GM19043 (cell line): ENCODE measurements around the gene IER5L.
"Not testable (repeated sequence)": the region's sequence is repeated elsewhere in the genome, so short reads cannot be mapped to it uniquely, and the experiment has no call there.

Source experiments
- ATAC-seq: cut with Tn5 transposase; IDR thresholded peaks from one replicate; pipeline ENCODE4 v1.9.1; 2021; ENCODE audit warnings: low read depth; ENCODE audit not compliant: unreplicated experiment

IER5L gene

DNA sequence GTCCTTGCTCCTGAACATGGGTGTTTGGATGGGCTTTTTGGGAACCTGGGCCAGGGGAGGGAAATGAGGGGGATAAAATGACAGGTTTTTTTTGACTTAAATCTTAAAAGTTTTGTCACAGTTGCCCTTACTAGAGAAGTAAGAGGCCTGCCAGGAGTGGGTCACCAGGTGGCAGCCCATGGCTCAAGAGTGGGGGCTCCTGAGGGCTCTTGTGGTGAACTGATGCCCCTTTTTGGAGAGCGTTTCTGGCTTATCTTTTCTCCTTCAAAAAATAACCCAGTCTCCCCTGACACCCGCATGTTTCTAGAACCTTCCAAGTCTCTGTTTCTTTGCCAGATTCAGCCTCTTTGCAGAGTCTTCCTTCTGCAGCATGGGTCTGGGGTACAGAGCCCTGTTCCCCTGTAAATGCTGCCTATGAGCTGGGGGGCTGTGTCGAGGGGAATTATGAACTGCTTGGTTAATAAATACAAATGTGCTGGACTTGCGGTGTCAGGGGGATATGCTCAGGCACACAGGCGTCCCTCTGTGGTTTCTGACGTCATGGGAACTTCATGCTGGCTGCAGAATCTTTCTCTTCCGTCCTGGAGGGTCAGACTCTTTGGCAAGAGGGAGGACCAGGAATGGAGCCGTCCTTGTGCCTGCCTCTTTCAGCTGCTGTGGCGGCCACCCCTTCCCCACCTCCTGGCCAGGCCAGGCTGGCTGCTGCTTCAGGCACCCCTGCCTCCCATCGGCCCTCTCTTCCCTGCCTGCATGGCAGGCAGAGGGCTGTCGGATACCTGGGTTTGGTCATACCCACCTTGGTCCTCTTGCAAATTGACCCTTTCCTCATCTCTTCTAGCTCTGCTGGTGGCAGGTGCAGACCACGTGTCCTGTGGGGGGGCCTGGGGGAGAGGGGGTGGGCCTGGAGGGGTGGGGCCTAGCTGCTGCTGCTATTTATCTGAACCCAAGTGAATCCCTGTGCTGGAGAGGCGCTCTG, 36.7 kb downstream of the IER5L start:
- peak; percentile 47 for ATAC-seq

GRCh38 chr9:129140397-129141065, 37.5 kb downstream of the IER5L start:
- peak; percentile 3 for ATAC-seq

GRCh38 chr9:129139993-129140396, 38.1 kb downstream of the IER5L start:
- ATAC-seq, result peak; percentile 48

DNA sequence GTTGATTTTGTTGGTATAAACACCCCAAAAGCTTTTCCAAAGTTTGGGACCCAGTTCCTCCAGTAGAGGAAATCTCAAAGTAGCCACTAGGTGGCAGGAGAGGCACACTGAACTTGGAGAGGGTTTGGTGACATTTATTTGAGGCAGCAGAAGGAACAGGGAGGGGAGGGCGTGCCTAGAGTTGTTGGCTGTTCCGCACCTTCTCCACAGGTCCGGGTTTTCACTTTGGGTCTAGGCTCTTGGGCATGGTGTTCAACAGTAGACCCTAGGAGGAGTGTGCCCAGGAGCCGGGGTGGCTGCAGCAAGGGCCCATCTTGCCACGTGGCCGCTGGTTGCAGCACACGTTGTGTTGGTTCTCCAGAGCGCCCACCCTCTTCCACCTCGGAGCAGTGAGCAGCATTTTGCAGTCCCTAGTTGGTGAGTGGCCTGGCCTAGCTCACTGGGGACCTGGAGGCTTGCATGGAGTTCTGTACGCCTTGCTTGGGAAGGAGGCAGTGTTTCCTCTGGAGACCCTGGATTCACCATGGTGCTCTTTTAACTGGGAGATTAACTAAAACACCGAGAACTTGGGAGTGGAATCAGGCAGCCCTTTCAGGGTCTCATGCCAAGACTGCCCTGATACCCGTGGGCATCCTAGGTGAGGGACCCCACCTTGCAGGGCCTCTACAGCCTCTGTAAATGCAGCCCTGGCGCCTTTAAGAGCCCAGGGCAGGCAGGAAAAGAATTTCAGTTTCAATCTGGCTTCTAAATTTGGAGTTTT, 38.6 kb downstream of the IER5L start:
- no peak for ATAC-seq

GRCh38 chr9:129138476-129139232, 39.4 kb downstream of the IER5L start:
- ATAC-seq, result no peak

DNA sequence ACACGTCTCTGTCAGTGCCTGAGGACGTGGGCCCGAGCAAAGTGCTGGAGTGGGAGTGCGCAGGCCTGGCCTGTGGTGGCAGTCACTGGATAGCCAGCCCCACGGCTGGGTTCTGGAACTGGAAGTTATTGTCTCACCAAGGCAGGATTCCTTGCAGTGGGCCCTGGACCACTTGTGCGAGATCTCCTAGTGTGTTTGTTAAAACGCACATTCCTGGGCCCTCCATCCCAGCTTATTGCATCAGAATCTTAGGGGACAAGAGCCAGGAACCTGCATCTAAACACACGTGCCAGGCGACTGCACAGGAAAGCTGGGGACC, 40.0 kb downstream of the IER5L start:
- no peak for ATAC-seq

DNA sequence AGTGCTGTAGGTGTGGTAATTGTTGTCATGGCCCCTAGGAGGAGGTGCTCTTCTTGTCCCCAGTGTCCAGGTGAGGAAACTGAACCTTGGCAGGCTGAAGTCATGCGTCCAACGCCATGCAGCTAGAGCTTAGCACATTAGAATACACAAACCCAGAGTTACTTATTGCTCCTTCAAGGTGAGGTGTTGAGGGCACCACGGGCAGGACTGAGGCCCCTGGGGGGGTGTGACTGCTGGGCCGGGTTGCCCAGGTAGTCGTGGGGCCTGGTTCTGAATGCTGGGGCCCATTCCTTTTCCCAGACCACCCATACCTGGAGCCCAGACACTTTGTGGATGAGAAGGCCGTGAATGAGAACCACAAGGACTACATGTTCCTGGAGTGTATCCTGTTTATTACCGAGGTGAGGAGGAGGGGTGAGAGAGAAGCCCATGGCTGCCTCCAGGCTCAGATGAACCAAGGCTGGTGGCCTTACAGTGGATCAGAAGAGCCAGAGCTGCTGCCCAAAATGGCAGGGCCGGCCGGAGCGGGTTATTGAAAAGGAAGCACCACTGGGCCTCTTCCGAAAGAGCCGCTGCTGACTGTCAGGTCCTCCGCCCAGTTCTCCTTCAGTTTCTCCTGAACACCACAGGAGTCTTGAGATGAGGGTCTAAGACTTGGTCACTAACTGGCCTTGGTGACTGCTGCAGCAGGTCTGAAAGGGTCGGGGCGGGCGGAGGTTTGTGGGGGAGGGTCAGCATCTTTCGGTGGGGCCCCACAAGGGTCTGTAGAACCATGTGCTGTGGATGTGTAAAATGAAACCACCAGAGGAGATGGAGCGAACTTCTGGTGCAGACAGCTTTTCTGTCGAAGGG, 40.5 kb downstream of the IER5L start:
- no peak for ATAC-seq

- ATAC-seq, result no peak
Measured at GRCh38 chr9:129136446-129137035, 41.5 kb downstream of the IER5L start.

- ATAC-seq, result no peak
Measured at GRCh38 chr9:129135476-129135875, 42.6 kb downstream of the IER5L start.

- no peak for ATAC-seq
Measured at GRCh38 chr9:129133082-129133481, 45.0 kb downstream of the IER5L start.

DNA sequence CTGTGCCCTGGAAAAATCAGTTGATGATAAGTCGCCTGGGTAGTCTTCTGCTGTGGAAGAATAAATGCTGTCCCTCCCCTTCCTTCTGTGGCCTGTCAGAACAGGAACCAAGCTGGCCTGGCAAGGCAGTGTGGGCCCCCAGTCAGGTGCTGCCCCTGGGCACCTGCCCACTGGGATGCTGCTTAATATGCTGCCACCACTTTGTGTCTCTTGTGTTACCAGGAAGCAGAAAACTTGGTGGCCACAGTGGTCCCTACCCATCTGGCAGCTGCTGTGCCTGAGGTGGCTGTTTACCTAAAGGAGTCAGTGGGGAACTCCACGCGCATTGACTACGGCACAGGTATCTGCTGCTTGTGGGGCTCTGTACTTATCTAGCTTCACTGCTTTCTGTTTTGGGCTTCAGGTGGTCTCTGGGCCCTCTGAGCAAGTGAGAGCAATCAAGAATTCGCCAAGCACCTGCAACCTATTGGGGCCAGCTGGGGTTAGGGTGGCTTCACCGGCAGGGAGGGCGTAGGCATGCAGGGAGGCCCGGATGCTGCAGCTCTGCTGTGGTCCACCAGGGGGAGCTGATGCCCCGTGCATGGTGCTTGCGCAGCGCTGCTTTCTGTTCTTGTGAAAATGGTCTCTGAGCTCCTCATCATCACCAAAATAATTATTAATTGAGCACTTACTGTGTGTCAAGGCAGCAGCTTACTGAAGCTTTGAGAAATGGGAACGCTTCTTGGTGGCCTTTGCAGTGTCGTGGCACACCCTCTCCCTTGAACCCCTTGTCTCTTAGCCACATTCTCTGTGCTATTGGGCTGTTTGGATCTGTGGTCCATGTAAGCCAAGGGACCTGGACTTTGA, 46.5 kb downstream of the IER5L start:
- no peak for ATAC-seq

DNA sequence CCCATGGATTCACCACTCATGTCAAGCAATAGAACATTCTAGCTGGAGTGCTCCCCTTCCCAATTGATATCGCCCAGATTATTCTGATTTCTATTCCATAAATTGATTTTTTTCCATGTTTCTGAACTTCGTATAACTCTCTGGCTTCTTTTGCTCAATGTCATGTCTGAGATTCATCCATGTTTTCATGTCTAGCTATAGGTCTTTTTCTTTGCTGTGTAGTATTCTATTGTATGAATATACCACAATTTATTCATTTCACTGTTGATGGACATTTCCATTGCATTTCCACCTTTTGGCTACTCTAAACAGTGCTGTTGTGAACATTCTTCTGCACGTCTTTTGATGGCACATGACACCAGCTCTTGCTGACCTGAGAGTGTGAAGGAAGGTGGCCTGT, 47.3 kb downstream of the IER5L start:
- no peak for ATAC-seq

DNA sequence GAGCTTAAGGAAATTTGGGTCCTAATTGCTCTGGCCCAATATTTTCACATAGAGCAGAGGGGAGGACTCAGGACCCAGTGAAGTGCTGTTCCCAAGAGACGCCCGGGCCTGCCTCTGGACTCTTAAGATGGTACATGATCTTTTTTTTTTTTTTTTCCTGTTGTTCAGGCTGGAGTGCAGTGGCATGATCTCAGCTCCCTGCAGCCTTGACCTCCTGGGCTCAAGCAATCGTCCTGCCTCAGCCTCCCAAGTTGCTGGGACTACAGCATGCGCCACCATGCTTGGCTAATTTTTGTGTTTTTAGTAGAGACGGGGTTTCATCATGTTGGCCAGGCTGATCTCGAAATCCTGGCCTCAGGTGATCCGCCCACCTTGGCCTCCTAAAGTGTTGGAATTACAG, 47.8 kb downstream of the IER5L start:
- ATAC-seq, result not testable (repeated sequence)

DNA sequence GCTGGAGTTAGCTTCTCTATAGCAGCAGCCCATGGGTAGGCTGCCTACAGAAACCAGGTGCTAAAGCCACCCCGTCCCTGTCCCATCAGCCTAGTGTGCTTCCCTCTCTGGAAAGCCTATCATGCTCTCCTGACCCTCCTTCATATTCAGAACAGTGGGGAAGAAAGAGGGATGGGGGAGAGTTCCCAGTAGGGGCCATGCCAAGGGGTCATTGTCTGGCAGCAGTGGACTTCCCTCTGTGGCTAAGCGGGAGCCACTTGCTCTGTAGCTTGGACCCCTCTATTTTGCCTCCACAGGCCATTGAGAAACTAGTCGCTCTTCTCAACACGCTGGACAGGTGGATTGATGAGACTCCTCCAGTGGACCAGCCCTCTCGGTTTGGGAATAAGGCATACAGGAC, 49.4 kb downstream of the IER5L start:
- no peak for ATAC-seq

GRCh38 chr9:129126749-129127618, 51.1 kb downstream of the IER5L start:
- ATAC-seq, result no peak
